HG03280 (cell line): ENCODE results near the gene CFHR3.
"Not testable (repeated sequence)": the region's sequence is repeated elsewhere in the genome, so short reads cannot be mapped to it uniquely, and the experiment has no call there.

Source experiments
- ATAC-seq: cut with Tn5 transposase; IDR thresholded peaks from one replicate; pipeline ENCODE4 v1.9.1; 2021; ENCODE audit warnings: mild to moderate bottlenecking, moderate library complexity; ENCODE audit not compliant: unreplicated experiment

CFHR3 gene

DNA sequence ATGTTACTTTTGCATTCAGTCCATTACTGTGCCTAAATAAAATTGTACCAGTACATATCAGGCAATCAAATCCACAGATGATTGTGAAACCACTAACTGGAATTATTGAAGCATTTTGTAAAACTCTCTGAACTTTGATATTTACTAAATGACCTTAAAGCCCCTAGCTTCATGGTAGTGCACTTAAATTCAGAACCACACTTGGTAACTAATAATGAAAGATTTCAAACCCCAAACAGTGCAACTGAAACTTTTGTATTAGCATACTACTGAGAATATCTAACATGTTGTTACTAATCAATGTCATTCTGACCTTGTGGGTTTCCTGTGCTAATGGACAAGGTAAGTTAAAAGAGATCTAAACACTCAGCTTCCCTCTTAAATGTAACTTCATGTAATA, at the start of gene CFHR3:
TSS of gene CFHR3 (plus strand) at position 238 of the 400 bp plus-strand sequence. CDS start at position 285, 47 bp downstream.
- peak; percentile 93 for ATAC-seq

DNA sequence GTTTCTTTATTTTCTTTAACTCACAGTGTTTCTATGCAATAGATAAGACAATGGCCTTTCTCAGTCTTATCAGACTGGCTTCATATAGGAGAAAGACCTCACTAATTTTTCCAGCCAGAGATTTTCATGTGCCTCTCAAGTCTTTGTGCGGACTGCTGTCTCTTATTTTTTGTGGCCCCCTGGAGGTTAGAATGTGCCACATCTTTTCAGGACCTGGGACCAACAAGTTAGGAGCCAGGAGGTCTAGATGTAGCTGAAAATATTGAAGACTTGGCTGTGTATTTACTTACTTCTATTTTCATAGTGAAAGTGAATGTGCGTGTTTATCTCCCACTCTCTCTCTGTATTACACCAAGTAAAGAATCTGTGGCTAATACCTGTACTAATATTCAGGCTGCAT, 42.1 kb upstream of the CFHR3 start:
- no peak for ATAC-seq

DNA sequence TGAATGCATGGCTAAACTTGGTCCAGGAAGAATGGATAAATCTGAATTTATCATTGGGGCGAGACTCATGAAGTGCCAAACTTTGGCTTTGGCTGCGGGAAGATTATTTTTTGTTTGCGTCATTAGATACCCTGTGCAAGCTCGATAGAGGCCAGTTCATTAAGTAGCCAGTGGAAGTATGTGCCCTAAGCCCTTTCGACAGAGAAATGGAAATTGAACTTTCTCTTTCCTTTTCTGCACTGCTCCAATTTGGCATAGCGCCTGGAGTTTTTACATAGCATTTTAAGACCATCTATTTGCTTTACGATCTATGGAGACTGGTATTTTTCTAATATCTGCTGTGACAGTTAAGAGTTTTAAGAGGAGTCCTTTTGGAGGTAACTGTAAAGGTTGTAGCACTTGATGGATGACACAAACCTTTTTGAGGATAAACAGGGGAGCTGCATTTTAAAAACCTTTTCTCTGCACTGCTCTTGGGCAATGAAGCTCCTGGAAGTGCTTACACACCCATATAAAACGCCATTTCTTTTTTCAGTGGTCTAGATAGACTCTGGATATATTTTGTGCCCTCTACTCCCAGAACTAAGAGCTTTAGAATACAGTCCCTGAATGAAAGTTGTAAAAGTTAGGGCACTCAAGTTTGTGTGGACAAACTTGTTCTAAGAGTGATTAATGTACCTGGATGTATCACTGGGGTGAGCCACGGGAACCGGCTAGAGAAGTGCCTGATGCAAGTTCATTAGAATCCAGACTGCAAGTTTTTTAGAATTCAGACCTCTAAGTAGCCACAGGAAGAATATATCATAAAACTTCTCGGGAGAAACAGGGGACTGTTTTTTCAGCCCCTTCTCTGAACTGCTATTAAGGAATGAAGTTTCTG, 41.3 kb upstream of the CFHR3 start:
- ATAC-seq: no peak

DNA sequence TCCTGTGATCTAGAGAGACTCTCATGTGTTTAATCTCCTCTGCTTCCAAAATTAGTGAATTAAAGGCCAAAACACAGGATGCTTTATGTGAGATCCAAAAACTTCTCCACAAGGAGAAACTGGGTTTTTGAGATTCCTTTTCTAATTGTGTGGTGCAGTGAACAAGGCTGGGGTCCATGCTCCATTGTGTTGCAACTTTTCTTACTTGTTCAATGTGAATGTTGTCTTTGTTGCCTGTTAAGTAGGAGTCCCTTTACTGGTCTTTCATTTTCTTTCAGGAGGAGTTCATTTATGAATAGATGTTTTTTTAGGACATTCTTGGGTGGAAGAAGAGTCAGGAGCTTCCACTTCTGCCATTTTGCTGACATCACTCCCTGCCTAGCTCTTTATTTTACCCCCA, 40.6 kb upstream of the CFHR3 start:
- no peak for ATAC-seq

DNA sequence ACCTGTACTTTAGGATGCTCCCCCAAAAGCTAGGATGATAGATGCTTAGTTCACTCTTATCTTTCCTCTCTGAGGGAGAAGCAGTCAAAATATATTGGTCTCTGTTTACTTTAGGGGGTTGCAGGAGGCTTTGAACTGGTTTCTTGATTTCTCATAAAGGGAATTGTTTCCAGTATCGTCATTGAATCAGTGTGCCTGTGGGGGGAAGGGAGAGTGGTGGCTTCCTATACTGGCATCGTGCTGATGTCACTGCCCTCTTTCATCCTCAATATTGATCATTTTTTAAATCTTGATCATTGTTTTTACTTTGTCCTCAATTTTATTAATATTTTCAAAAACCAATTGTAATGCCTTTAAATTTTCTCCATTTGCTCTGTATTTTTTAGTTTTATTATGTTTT, 40.2 kb upstream of the CFHR3 start:
- ATAC-seq: no peak

DNA sequence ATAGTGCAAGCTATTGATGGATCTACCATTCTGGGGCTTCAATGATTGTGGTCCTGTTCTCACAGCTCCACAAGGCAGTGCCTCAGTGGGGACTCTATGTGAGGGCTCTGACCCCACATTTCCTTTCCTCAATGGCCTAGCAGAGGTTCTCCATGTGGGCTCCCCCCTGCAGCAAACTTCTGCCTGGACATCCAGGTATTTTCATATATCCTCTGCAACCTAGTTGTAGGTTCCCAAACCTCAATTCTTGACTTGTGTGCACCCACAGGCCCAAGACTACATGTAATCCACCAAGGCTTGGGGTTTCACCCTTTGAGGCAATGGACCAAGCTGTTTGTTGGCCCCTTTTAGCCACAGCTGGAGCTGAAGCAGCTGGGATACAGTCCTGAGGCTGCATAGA, 35.9 kb upstream of the CFHR3 start:
- no peak for ATAC-seq

DNA sequence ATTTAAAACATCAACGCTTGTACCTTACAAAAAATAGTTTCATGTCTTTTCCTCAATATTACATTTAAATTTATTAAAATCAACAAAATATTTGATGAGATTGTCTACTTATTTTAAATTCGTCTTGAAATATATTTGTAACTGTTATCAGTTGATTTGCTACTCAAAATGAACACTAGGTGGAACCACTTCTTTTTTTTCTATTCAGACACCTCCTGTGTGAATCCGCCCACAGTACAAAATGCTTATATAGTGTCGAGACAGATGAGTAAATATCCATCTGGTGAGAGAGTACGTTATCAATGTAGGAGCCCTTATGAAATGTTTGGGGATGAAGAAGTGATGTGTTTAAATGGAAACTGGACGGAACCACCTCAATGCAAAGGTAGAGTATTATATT, 31.4 kb upstream of the CFHR3 start:
- ATAC-seq: peak; percentile 90

DNA sequence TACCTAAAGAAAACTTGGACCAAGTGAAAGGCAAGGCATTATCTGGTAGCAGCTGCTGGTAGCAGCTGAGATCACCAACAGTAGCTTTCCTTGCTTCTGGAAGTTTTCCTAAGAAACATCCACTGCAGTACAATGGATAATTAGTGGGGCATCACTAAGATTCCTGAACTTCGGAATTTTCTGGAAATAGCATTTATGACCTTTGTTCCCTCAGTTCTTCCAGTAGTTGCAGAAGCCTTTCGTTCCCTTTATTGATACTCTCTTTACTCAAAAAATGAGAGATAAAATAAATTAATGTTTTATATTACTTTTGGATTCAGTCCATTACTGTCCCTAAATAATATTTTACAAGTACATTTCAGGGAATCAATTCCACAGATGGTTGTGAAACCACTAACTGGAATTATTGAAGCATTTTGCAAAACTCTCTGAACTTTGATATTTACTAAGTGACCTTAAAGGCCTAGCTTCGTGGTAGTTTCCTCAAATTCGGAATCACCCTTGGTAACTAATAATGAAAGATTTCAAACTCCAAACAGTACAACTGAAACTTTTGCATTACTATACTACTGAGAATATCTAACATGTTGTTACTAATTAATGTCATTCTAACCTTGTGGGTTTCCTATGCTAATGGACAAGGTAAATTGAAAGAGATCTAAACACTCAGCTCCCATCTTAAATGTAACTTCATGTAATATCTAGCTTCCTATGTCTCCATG, 9.5 kb upstream of the CFHR3 start:
- ATAC-seq: not testable (repeated sequence)

DNA sequence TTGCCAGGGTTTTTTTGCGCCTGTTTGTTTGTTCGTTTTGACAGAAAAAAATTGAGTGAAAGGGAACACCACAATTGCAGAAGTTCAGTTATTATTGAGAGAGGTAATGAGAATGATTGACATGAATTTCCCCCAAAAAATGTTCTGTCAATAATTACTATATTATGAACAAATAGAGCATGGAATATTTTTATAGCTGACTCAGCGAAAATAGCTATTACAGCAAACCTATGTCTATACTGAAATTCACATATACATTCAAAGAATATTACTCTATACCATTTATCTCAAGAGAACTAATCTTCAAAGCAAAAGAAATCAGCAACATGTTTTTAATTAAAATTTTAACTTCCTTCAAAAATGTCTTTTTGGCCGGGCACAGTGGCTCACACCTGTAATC, 4.8 kb upstream of the CFHR3 start:
- not testable (repeated sequence) for ATAC-seq

DNA sequence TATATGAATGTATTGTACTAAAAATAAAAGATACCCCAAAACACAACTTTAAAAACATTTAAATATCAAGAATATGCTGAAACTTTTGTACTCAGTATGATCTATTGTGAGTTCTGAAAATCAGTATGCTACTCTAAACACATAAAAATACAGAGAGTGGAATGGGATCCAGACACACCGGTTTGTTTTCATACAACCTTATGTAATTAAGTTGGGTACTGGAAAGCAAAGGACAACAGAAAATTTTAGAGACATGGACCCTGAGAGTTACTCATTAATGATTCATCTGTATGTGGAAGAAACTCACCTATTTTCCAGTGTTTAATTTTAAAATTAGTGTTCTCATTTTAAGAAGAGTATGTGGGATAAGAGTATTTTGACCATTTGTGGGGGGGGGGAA, 927 bp upstream of the CFHR3 start:
- no peak for ATAC-seq

DNA sequence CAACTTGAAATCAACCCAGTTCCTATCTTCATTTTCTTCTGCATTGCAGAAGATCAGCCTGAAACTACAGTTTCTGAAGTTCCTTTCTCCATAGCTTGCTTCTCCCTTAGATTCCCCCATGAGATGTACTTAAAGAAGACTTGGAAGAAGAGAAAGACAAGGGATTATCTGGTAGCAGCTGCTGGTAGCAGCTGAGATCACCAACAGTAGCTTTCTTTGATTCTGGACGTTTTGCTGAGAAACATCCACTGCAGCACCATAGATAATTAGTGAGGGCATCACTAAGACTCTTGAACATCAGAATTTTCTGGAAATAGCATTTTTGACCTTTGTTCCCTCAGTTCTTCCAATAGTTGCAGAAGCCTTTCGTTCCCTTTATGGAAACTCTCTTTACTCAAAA, 465 bp upstream of the CFHR3 start:
- ATAC-seq: peak; percentile 15

DNA sequence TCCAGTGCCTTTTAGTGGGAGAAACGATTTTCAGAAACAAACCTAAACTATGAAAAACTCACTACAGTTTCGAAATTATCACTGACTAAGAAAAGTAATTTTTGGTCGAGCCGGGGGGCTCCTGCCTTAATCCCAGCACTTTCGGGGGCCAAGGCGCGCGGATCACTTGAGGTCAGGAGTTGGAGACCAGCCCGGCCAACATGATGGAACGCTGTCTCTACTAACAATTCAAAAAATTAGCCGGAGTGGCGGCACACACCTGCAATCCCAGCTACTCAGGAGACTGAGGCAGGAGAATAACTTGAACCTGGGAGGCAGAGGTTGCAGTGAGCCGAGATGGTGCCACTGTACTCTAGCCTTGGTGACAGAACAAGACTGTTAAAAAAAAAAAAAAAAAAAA, 3.0 kb downstream of the CFHR3 start:
- no peak for ATAC-seq

DNA sequence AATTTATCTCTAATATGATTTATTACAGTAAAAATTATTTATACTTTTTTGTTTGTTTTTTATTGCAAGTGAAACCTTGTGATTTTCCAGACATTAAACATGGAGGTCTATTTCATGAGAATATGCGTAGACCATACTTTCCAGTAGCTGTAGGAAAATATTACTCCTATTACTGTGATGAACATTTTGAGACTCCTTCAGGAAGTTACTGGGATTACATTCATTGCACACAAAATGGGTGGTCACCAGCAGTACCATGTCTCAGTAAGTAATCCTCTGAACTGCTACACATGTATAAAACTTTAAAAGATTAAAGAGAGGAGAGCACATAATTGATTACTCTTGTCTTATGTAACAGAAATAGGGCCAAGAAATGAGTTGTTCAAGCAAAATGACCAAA, 4.5 kb downstream of the CFHR3 start:
- no peak for ATAC-seq

DNA sequence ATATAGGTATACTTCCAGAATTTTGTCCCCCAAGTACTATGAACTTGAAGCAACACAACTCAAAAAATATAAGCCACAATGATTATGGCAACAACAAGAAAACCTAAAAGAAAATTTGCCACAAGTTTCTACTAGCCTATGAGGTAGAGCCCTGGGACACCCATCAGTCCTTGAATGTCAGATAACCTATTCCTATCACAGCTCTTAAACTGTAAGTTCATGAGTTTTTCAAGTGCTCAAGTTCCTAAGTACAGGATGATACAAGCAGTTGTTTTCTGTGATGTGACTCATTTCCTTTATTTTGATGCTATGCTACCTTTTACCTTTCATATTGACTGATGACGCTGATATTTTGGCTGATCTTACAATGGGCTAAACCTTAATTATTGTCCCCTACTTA, 16.6 kb downstream of the CFHR3 start:
- ATAC-seq: not testable (repeated sequence)

DNA sequence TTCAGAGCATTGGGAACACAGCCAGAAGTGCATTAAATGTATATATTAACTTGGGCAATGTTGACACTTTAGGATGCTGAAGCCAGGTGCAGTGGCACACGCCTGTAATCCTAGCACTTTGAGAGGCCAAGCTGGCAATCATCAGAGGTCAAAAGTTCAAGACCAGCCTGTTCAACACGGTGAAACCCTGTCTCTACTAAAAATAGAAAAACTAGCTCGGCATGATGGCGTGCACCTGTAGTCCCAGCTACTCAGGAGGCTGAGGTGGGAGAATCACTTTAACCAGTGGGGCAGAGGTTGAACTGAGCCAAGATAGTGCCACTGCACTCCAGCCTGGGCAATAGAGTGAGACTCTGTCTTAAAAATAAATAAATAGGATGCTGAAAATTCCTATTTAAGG, 19.5 kb downstream of the CFHR3 start:
- ATAC-seq: not testable (repeated sequence)

DNA sequence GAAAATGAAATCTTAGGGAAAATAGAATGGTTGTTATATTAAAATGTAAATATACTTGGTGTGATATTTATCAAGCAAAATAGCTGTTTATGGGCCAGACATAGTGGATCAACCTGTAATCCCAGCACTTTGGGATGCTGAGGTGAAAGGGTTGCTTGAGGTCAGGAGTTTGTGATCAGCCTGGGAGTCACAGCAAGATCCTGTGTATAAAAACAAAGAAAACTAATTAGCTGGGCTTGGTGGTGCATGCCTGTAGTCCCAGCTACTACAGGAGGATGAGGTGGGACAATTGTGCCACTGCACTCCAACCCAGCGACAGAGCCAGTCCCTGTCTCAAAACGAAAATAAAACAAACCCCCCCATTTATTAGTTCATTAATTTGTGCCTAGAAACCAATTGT, 23.3 kb downstream of the CFHR3 start:
- no peak for ATAC-seq

DNA sequence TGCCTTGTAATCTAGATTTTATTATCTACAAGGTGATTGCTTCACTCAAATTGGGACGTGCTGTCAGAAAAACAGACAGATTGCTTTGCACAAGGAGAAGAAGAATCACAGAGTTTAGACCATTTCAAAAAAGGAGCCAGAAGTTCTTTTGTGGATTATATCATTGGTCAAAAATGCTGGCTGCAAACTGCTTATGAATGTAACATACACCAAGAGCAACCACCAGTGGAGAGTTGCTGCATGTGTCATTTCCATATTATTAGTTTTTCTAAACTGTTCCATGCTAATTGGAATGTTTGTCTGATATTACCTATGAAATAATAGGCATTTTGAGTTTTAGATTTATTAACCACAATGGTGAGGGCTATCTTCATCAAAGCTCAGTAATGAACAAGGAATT, 27.3 kb downstream of the CFHR3 start:
- ATAC-seq: not testable (repeated sequence)

DNA sequence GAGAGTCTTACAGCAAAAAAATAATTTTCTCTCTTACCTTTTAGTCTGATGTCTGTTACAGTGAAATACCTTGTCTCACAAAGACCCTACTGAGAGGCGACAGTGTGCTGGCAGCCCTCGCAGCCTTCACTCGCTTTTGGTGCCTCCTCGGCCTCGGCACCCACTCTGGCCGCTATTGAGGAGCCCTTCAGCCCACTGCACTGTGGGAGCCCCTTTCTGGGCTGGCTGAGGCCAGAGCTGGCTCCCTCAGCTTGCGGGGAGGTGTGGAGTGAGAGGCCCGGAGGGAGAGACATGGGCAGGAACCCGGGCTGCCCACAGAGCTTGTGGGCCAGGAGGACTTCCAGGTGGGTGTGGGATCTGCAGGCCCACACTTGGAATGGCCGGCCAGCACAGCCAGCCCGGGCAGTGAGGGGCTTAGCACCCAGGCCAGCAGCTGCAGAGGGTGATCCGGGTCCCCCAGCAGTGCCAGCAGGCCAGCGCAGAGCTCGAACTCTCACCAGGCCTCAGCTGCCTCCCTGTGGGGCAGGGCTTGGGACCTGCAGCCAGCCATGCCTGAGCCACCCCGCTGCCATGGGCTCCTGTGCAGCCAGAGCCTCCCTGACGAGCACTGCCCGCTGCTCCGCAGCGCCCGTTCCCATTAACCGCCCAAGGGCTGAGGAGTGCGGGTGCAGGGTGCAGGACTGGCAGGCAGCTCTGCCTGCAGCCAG, 34.0 kb downstream of the CFHR3 start:
- no peak for ATAC-seq

DNA sequence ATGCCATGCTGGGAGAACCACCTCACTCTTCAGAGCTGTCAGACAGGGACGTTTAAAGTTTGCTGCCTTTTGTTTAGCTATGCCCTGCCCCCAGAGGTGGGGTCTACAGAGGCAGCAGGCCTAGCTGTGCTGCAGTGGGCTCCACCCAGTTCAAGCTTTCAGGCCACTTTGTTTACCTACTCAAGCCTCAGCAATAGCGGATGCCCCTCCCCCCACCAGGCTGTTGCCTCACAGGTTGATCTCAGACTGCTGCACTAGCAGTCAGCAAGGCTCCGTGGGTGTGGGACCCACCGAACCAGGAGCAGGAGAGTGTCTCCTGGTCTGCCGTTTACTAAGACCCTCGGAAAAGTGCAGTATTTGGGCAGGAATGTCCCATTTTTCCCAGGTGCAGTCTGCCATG, 42.8 kb downstream of the CFHR3 start:
- not testable (repeated sequence) for ATAC-seq

DNA sequence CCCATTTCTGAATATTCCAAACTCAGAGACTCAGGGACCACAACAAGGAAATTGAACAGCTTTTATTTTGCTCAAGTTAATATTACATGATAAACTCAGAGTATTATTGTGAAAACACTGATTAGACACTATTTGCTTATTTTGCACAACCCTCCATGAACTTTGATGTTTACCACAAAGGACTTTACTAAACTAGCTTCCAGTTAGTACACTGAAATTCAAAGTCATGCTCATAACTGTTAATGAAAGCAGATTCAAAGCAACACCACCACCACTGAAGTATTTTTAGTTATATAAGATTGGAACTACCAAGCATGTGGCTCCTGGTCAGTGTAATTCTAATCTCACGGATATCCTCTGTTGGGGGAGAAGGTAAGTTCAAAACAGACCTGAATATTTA, 44.9 kb downstream of the CFHR3 start, which contains the start of gene CFHR1:
TSS of gene CFHR1 (plus strand) at position 201 of the 400 bp plus-strand sequence. CDS start at position 315, 114 bp downstream.
- not testable (repeated sequence) for ATAC-seq

DNA sequence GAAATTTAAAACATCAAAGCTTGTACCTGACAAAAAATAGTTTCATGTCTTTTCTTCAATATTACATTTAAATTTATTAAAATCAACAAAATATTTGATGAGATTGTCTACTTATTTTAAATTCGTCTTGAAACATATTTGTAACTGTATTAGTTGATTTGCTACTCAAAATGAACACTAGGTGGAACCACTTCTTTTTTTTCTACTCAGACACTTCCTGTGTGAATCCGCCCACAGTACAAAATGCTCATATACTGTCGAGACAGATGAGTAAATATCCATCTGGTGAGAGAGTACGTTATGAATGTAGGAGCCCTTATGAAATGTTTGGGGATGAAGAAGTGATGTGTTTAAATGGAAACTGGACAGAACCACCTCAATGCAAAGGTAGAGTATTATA, 53.2 kb downstream of the CFHR3 start:
- peak; percentile 74 for ATAC-seq
